HepG2 (cell line): Measurements from ENCODE around the gene RPL27A. TPM values are rescaled to one million over a fixed set of nuclear protein-coding genes. Genes with fewer than 3 reads are reported as not detected.

ENCODE experiments used
- AGO1 ChIP-seq: fragments of 200-400 bp; formaldehyde crosslinking; IDR thresholded peaks from 2 replicates; pipeline ENCODE4 v1.6.1; 2017; ENCODE audit warnings: mild to moderate bottlenecking, low read depth, low read length, moderate library complexity; ENCODE audit not compliant: poor library complexity, severe bottlenecking
- ATRX ChIP-seq: sonication (generic); formaldehyde crosslinking; IDR thresholded peaks from 2 replicates; pipeline ENCODE4 v1.4.0; 2020; ENCODE audit warnings: missing genetic modification reagents, borderline replicate concordance
- CC2D1A ChIP-seq: sonication (generic); formaldehyde crosslinking; IDR thresholded peaks from 2 replicates; pipeline ENCODE4 v1.8.1; 2023; ENCODE audit warnings: mild to moderate bottlenecking, missing genetic modification reagents
- CEBPG ChIP-seq: IDR thresholded peaks from 2 replicates; pipeline ENCODE4 v1.6.1; 2016
- HMG20A ChIP-seq: IDR thresholded peaks from 2 replicates; pipeline ENCODE4 v1.6.1; 2016; ENCODE audit warnings: borderline replicate concordance
- HMGA1 ChIP-seq: sonication (generic); formaldehyde crosslinking; conservative IDR thresholded peaks from 2 replicates; pipeline ENCODE4 v1.4.0; 2020; ENCODE audit warnings: missing genetic modification reagents
- HMGXB4 ChIP-seq, 2 experiments: sonication (generic) in 1 of 2; formaldehyde crosslinking in 1 of 2; IDR thresholded peaks; 2 replicates each; pipeline versions ENCODE4 v1.4.0 to v1.6.1; 2018 to 2020; ENCODE audit warnings: missing genetic modification reagents in 2 of 2, borderline replicate concordance in 1 of 2, low read depth in 1 of 2, mild to moderate bottlenecking in 1 of 2, missing biosample characterization in 1 of 2
- HOXA3 ChIP-seq: sonication (generic); formaldehyde crosslinking; IDR thresholded peaks from 2 replicates; pipeline ENCODE4 v1.5.0; 2020; ENCODE audit warnings: missing genetic modification reagents
- MAFK ChIP-seq, 2 experiments: IDR thresholded peaks in 1 of 2; conservative IDR thresholded peaks in 1 of 2; 2 replicates each; pipeline ENCODE4 v1.6.1; 2011; ENCODE audit warnings: improper control_type of control experiment in 2 of 2, low read length in 2 of 2
- MATR3 ChIP-seq: sonication (generic); formaldehyde crosslinking; IDR thresholded peaks from 2 replicates; pipeline ENCODE4 v1.4.0; 2020; ENCODE audit warnings: missing genetic modification reagents
- NBN ChIP-seq: fragments of 450-650 bp; conservative IDR thresholded peaks from 2 replicates; pipeline ENCODE4 v1.6.1; 2017
- NCOA2 ChIP-seq: sonication (generic); formaldehyde crosslinking; IDR thresholded peaks from 2 replicates; pipeline ENCODE4 v1.8.0; 2022; ENCODE audit warnings: inconsistent platforms
- NFE2L1 ChIP-seq: sonication (generic); formaldehyde crosslinking; IDR thresholded peaks from 2 replicates; pipeline ENCODE4 v1.4.0; 2020; ENCODE audit warnings: missing genetic modification reagents, mild to moderate bottlenecking, borderline replicate concordance
- PHB2 ChIP-seq: fragments of 450-650 bp; IDR thresholded peaks from 2 replicates; pipeline ENCODE4 v1.6.1; 2018; ENCODE audit not compliant: partially characterized antibody
- TCF12 ChIP-seq, 2 experiments: fragments of 450-650 bp in 1 of 2; sonication (generic) in 1 of 2; formaldehyde crosslinking in 1 of 2; IDR thresholded peaks; 2 replicates each; pipeline versions ENCODE4 v1.6.1 to v1.8.0; 2017 to 2022; ENCODE audit warnings: antibody characterized with exemption in 1 of 2, mild to moderate bottlenecking in 1 of 2, missing genetic modification reagents in 1 of 2, moderate library complexity in 1 of 2
- TRAFD1 ChIP-seq: sonication (generic); formaldehyde crosslinking; IDR thresholded peaks from 2 replicates; pipeline ENCODE4 v1.5.1; 2020; ENCODE audit warnings: missing genetic modification reagents, mild to moderate bottlenecking, borderline replicate concordance
- ZBTB14 ChIP-seq: sonication (generic); formaldehyde crosslinking; IDR thresholded peaks from 2 replicates; pipeline ENCODE4 v1.4.0; 2020; ENCODE audit warnings: missing genetic modification reagents
- ZBTB49 ChIP-seq: sonication (generic); formaldehyde crosslinking; IDR thresholded peaks from 2 replicates; pipeline ENCODE4 v1.4.0; 2020; ENCODE audit warnings: missing genetic modification reagents, borderline replicate concordance
- ZNF280B ChIP-seq: sonication (generic); formaldehyde crosslinking; IDR thresholded peaks from 2 replicates; pipeline ENCODE4 v1.5.0; 2020; ENCODE audit warnings: missing genetic modification reagents, mild to moderate bottlenecking, borderline replicate concordance
- ZNF841 ChIP-seq: sonication (generic); formaldehyde crosslinking; IDR thresholded peaks from 2 replicates; pipeline ENCODE4 v1.8.1; 2023; ENCODE audit warnings: missing genetic modification reagents, borderline replicate concordance
- polyA plus RNA-seq, 8 experiments: library from polyadenylated mRNA; depleted of rRNA in 3 of 8; stranded (reverse) in 7 of 8; unstranded in 1 of 8; fragments of >200 nt; fragmentation: Illumina TruSeq in 4 of 8; extraction: Trizol in 4 of 8; gene quantifications; 2 replicates each; pipeline versions ENCODE4 v1.2.1 to v1.2.3, GENCODE V29; 2011 to 2016; ENCODE audit warnings: low read depth in 4 of 8, missing spikeins in 1 of 8, mixed read lengths in 1 of 8; ENCODE audit not compliant: insufficient read depth in 1 of 8
- total RNA-seq, 5 experiments: library from RNA; depleted of rRNA; stranded (reverse); fragments of >200 nt; fragmentation: Illumina TruSeq; extraction: Trizol; gene quantifications; 2 replicates each; pipeline ENCODE4 v1.2.3, GENCODE V29; 2016; ENCODE audit warnings: low read depth in 1 of 5

Gene RPL27A
- total and polyA plus RNA-seq, 2 of the 13 experiments (the other 11 are each of a cell fraction or from before 2014, with no cell fraction given) = 1,531 to 2,153 TPM

GRCh38 chr11:8682303-8683114, at the start of gene RPL27A, which contains the start of gene TRIM66 (continued):
- TF ChIP-seq ZBTB49 (CRISPR knock-in tag) = no peak
- TF ChIP-seq HMG20A (CRISPR knock-in tag) = no peak
- TF ChIP-seq ZBTB14 (CRISPR knock-in tag) = no peak
- TF ChIP-seq NCOA2 = peak; percentile 34; the same call in 1 of the 2 replicates
- no peak for TF ChIP-seq MATR3 (CRISPR knock-in tag)
- no peak; the same call in 1 of the 2 replicates for TF ChIP-seq ZNF280B (CRISPR knock-in tag)
- TF ChIP-seq TRAFD1 = no peak
- TF ChIP-seq TCF12 (IDR thresholded peaks at IDR 0.05) = no peak
- peak; percentile 71 for TF ChIP-seq TCF12 (CRISPR knock-in tag; IDR thresholded peaks at IDR 0.05)
- TF ChIP-seq CEBPG = no peak
- no peak for TF ChIP-seq NFE2L1 (CRISPR knock-in tag)
- TF ChIP-seq CC2D1A (CRISPR knock-in tag) = no peak
- no peak for TF ChIP-seq MAFK (conservative IDR thresholded peaks at IDR 0.05 in 1 of 2, IDR thresholded peaks at IDR 0.05 in 1 of 2; ENCODE audit: low read length in 2 of 2)
- no peak for TF ChIP-seq ZNF841 (CRISPR knock-in tag)
- peak; percentile 25 for TF ChIP-seq AGO1
- no peak for TF ChIP-seq HMGA1 (CRISPR knock-in tag)
- peak; percentile 77 to 81; a peak in 3 of 4 replicates for TF ChIP-seq HMGXB4 (CRISPR knock-in tag; IDR thresholded peaks at IDR 0.05; ENCODE audit: borderline replicate concordance in 1 of 2, low read depth in 1 of 2)
- no peak for TF ChIP-seq ATRX
- no peak for TF ChIP-seq NBN
- no peak for TF ChIP-seq PHB2
- TF ChIP-seq HOXA3 = peak; percentile 75; the same call in 1 of the 2 replicates
